C4-2B (cell line): ENCODE data around the gene MBNL1.

Experiments
- CTCF ChIP-seq: fragments of 450-650 bp; conservative IDR thresholded peaks from 2 replicates; pipeline ENCODE4 v1.5.1; 2017; ENCODE audit warnings: mild to moderate bottlenecking
- ZFX ChIP-seq: fragments of 450-650 bp; IDR thresholded peaks from 2 replicates; pipeline ENCODE4 v1.6.1; 2017

GRCh38 chr3:152426393-152426792 lies 157.7 kb downstream of the MBNL1 start:
- TF ChIP-seq CTCF (no peak), ZFX (no peak)
